ENCODE measurements around the gene LMBR1. TPM values are rescaled to one million over a fixed set of nuclear protein-coding genes. Genes with fewer than 3 reads are reported as not detected.
"Not testable (repeated sequence)": the region's sequence is repeated elsewhere in the genome, so short reads cannot be mapped to it uniquely, and the experiment has no call there.

The LMBR1 gene
- total RNA-seq, 1 donor from 2014 or later, result 89.1 TPM

- H3K4me1 Mint-ChIP-seq (ENCODE audit: low read depth), result peaks cover 8% of the 10 kb centered on the region
- H3K4me3 Mint-ChIP-seq (ENCODE audit: low read depth), result no peak overlapping the region
- TF ChIP-seq CTCF (IDR thresholded peaks at IDR 0.05; ENCODE audit: unreplicated experiment), result no peak
- no peaks in the 10 kb centered on the region for H3K9me3 Mint-ChIP-seq (ENCODE audit: low read depth)
- H3K27me3 Mint-ChIP-seq, result no peaks in the 10 kb centered on the region
- peaks cover 10% of the 10 kb centered on the region for H3K36me3 Mint-ChIP-seq (ENCODE audit: insufficient read depth)
- no peak overlapping the region for H3K27ac Mint-ChIP-seq
- DNase-seq (ENCODE audit: low spot score, unreplicated experiment), result no peak
Measured at GRCh38 chr7:156722043-156722826, 170.7 kb downstream of the LMBR1 start.

DNA sequence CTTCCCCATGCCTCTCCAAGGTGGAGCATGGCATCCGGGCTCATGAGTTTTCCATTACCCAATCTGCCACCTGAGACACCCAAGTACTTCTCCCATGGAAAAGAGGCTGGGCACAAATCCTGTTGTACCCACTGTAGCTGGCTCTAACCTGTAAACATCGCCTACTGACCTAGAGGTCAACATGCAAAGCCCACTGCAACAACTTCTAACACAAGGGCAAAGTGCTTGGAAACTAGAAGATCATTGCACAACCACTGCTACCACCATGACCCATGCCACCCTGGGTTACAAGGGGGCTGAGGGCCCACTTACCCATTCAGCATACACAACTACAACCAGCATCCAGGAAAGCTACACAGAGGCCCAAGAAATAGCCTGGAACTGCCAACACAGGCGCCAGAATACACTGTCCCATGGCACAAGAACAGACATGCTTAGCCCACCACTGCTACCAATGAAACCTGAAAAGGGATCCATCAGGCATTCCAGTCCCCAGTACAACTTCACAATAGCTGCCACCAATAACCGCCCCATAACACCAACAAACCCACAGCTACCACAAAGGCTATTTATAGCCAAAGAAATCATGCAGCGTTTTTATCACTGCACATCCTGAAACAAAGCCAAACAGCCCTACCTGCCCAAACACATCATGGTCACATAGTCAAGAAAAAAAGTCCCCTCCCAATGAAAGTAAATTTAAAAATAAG lies 189.1 kb downstream of the LMBR1 start:
- Mint-ChIP-seq H3K27me3 (no peaks in the 10 kb centered on the region), H3K9me3 (ENCODE audit: low read depth) (peaks cover 18% of the 10 kb centered on the region), H3K36me3 (ENCODE audit: insufficient read depth) (peaks cover 52% of the 10 kb centered on the region), H3K27ac (no peak overlapping the region), H3K4me3 (ENCODE audit: low read depth) (no peak overlapping the region), H3K4me1 (ENCODE audit: low read depth) (peaks cover 1% of the 10 kb centered on the region)
- no peak for TF ChIP-seq CTCF (IDR thresholded peaks at IDR 0.05; ENCODE audit: unreplicated experiment)
- no peak for DNase-seq (ENCODE audit: low spot score, unreplicated experiment)

DNA sequence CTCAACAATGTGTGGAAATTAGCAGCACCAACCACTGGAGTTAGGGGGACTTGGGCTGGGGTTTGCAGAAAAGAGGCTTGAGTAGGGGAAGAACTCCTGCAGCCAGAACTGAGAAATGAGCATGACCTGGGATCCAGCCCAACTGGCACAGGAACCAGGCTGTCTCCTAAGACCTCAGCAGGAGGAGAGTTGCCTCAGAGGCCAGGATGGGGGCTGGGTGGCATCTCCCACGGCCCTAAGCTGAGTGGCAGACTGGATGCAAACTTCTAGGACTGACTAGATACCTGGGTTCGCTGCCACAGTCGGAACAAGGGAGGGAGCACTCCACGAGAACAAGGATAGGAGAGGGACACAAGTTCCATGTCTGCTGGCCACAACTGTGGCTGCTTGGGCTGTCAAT lies 189.8 kb downstream of the LMBR1 start:
- Mint-ChIP-seq H3K27me3 (no peaks in the 10 kb centered on the region), H3K4me3 (ENCODE audit: low read depth) (no peak overlapping the region), H3K27ac (no peak overlapping the region), H3K9me3 (ENCODE audit: low read depth) (peaks cover 22% of the 10 kb centered on the region), H3K4me1 (ENCODE audit: low read depth) (peaks cover 1% of the 10 kb centered on the region), H3K36me3 (ENCODE audit: insufficient read depth) (peaks cover 51% of the 10 kb centered on the region)
- TF ChIP-seq CTCF (IDR thresholded peaks at IDR 0.05; ENCODE audit: unreplicated experiment), result no peak
- no peak for DNase-seq (ENCODE audit: low spot score, unreplicated experiment)

- no peak overlapping the region for H3K4me3 Mint-ChIP-seq (ENCODE audit: low read depth)
- no peak for DNase-seq (ENCODE audit: low spot score, unreplicated experiment)
- peaks cover 51% of the 10 kb centered on the region for H3K36me3 Mint-ChIP-seq (ENCODE audit: insufficient read depth)
- H3K27ac Mint-ChIP-seq, result no peak overlapping the region
- no peaks in the 10 kb centered on the region for H3K27me3 Mint-ChIP-seq
- peaks cover 29% of the 10 kb centered on the region for H3K9me3 Mint-ChIP-seq (ENCODE audit: low read depth)
- TF ChIP-seq CTCF (IDR thresholded peaks at IDR 0.05; ENCODE audit: unreplicated experiment), result no peak
- H3K4me1 Mint-ChIP-seq (ENCODE audit: low read depth), result peaks cover 1% of the 10 kb centered on the region
Measured at GRCh38 chr7:156702399-156702798, 190.6 kb downstream of the LMBR1 start.

DNA sequence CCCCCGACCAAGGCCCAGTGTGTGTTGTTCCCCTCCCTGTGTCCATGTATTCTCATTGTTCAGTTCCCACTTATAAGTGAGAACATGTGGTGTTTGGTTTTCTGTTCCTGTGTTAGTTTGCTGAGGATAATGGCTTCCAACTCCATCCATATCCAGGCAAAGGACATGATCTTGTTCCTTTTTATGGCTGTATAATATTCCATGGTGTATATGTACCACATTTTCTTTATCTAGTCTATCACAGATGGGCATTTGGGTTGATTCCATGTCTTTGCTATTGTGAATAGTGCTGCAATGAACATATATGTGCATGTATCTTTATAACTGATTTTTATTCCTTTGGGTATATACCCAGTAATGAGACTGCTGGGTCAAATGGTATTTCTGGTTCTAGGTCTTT lies 191.2 kb downstream of the LMBR1 start:
- Mint-ChIP-seq H3K36me3 (ENCODE audit: insufficient read depth) (peaks cover 53% of the 10 kb centered on the region), H3K9me3 (ENCODE audit: low read depth) (peaks cover 33% of the 10 kb centered on the region)
- H3K4me1 Mint-ChIP-seq (ENCODE audit: low read depth); H3K27ac Mint-ChIP-seq; DNase-seq (ENCODE audit: low spot score, unreplicated experiment); H3K4me3 Mint-ChIP-seq (ENCODE audit: low read depth); H3K27me3 Mint-ChIP-seq: not testable (repeated sequence)

DNA sequence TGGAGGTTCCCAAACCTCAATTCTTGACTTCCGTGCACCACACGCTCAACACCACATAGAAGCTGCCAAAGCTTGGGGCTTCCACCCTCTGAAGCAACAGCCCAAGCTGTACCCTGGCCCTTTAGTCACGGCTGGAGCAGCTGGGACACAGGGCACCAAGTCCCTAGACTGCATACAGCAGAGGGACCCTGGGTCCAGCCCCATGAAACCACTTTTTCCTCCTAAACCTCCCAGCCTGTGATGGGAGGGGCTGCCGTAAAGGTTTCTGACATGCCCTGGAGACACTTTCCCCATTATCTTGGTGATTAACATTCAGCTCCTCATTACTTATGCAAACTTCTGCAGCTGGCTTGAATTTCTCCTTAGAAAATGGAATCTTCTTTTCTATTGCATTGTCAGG lies 194.5 kb downstream of the LMBR1 start:
- H3K9me3 Mint-ChIP-seq (ENCODE audit: low read depth), result peaks cover 57% of the 10 kb centered on the region
- not testable (repeated sequence) for H3K4me3 Mint-ChIP-seq (ENCODE audit: low read depth); H3K27me3 Mint-ChIP-seq; DNase-seq (ENCODE audit: low spot score, unreplicated experiment); H3K4me1 Mint-ChIP-seq (ENCODE audit: low read depth); H3K27ac Mint-ChIP-seq
- H3K36me3 Mint-ChIP-seq (ENCODE audit: insufficient read depth), result peaks cover 71% of the 10 kb centered on the region

DNA sequence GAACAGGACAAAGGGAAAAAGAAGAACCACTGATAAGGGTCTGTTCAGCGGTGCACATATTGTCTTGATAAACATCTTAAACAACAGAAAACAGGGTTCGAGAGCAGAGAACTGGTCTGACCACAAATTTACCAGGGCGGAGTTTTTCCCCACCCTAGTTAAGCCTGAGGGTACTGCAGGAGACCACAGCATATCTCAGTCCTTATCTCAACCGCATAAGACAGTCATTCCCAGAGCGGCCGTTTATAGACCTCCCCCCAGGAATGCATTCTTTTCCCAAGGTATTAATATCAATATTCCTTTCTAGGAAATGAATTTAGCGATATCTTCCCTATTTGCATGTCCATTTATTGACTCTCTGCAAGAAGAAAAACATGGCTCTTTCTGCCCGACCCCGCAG lies 195.7 kb downstream of the LMBR1 start:
- Mint-ChIP-seq H3K9me3 (ENCODE audit: low read depth) (peaks cover 64% of the 10 kb centered on the region), H3K36me3 (ENCODE audit: insufficient read depth) (peaks cover 76% of the 10 kb centered on the region)
- DNase-seq (ENCODE audit: low spot score, unreplicated experiment); H3K4me1 Mint-ChIP-seq (ENCODE audit: low read depth); H3K4me3 Mint-ChIP-seq (ENCODE audit: low read depth); H3K27me3 Mint-ChIP-seq; H3K27ac Mint-ChIP-seq: not testable (repeated sequence)

Data from progenitor cell of endocrine pancreas (in vitro differentiated cells).